ENCODE results near the gene LY6G5B.

Gene LY6G5B

GRCh38 chr6:31642798-31643570, 26.8 kb upstream of the LY6G5B start:
- no peak for DNase-seq

GRCh38 chr6:31643818-31644454, 25.8 kb upstream of the LY6G5B start:
- no peak for DNase-seq

- no peak for DNase-seq
Observed at GRCh38 chr6:31645325-31645724, 24.5 kb upstream of the LY6G5B start.

GRCh38 chr6:31651602-31652191, 18.1 kb upstream of the LY6G5B start:
- no peak for DNase-seq

- DNase-seq, result no peak
Observed at GRCh38 chr6:31652925-31653724, 16.7 kb upstream of the LY6G5B start.

GRCh38 chr6:31654574-31655348, 15.0 kb upstream of the LY6G5B start:
- no peak for DNase-seq

GRCh38 chr6:31655349-31656237, 14.2 kb upstream of the LY6G5B start, which contains the start of gene APOM:
APOM (plus strand) TSS chr6:31655894; CDS start chr6:31655967, 73 bp downstream.
- DNase-seq, result no peak

GRCh38 chr6:31657406-31658157, 12.2 kb upstream of the LY6G5B start:
- peak; percentile 22 for DNase-seq

- no peak for DNase-seq
Observed at GRCh38 chr6:31658158-31658688, 11.6 kb upstream of the LY6G5B start.

GRCh38 chr6:31658983-31659648, 10.7 kb upstream of the LY6G5B start:
- DNase-seq, result no peak

- peak; percentile 21 for DNase-seq
Observed at GRCh38 chr6:31659649-31660380, 10.0 kb upstream of the LY6G5B start.

GRCh38 chr6:31660381-31661261, 9.2 kb upstream of the LY6G5B start, which contains the start of gene C6orf47:
C6orf47 (minus strand) TSS chr6:31660778; CDS start chr6:31659947, 831 bp downstream.
- DNase-seq, result peak; percentile 87

- DNase-seq, result no peak
Observed at GRCh38 chr6:31661262-31662123, 8.3 kb upstream of the LY6G5B start.

GRCh38 chr6:31662124-31662723, 7.6 kb upstream of the LY6G5B start:
- DNase-seq, result no peak

GRCh38 chr6:31663126-31663960, 6.4 kb upstream of the LY6G5B start:
- no peak for DNase-seq
